ENCODE results near the gene CCDC9B. TPM values are rescaled to one million over a fixed set of nuclear protein-coding genes. Genes with fewer than 3 reads are reported as not detected.

The CCDC9B gene
- total and polyA plus RNA-seq, 10 donors = 2.2 to 19.4 (median 7.1) TPM

DNA sequence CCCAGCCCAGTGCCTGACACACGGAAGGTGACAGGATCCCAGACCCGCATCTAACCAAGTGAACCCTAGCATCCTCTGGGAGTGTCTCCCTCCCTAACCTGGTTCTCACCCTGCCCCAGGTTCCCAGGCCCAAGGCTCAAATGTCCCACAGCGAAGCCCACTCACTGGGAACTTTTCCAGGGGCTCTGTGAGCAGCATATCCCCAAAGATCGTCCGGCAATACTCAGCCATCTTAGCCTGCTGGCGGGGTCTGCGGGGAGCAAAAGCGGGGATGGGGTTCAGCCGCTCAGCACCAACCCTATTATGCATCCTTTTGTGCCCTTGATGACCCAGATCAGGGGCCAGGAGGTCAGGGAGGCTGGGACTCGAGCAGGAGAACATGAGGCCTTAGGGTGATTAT, 43.4 kb downstream of the CCDC9B start:
- WGBS, 5 donors = 93 to 97% (median 95%) methylated on average over 9 to 10 of the region's 10 CpGs
- DNase-seq = peak; percentile 29
- H3K4me1 ChIP-seq = peaks cover 0 to 28% (median 7%) of the 10 kb centered on the region in 6 donors
- TF ChIP-seq POLR2AphosphoS5 (IDR thresholded peaks at IDR 0.05) (no peak), POLR2A (IDR thresholded peaks at IDR 0.05) (no peak)
- TF ChIP-seq, protein P1, sequence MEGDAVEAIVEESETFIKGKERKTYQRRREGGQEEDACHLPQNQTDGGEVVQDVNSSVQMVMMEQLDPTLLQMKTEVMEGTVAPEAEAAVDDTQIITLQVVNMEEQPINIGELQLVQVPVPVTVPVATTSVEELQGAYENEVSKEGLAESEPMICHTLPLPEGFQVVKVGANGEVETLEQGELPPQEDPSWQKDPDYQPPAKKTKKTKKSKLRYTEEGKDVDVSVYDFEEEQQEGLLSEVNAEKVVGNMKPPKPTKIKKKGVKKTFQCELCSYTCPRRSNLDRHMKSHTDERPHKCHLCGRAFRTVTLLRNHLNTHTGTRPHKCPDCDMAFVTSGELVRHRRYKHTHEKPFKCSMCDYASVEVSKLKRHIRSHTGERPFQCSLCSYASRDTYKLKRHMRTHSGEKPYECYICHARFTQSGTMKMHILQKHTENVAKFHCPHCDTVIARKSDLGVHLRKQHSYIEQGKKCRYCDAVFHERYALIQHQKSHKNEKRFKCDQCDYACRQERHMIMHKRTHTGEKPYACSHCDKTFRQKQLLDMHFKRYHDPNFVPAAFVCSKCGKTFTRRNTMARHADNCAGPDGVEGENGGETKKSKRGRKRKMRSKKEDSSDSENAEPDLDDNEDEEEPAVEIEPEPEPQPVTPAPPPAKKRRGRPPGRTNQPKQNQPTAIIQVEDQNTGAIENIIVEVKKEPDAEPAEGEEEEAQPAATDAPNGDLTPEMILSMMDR (IDR thresholded peaks at IDR 0.05 in 8 of 11, conservative IDR thresholded peaks at IDR 0.05 in 3 of 11) = no peak
- no peak overlapping the region for H3K4me3 ChIP-seq
- H3K36me3 ChIP-seq = peaks cover 3 to 100% (median 65%) of the 10 kb centered on the region in 6 donors
- intact Hi-C loops (cut with DNase I; ENCODE audit: low total_unique reads) = no loop called here
- H3K27me3 ChIP-seq (replicated peaks in 1 of 7) = no peaks in the 10 kb centered on the region
- no peak overlapping the region for H3K27ac ChIP-seq
- H3K9me3 ChIP-seq = peaks cover 0 to 23% (median 14%) of the 10 kb centered on the region in 8 donors

DNA sequence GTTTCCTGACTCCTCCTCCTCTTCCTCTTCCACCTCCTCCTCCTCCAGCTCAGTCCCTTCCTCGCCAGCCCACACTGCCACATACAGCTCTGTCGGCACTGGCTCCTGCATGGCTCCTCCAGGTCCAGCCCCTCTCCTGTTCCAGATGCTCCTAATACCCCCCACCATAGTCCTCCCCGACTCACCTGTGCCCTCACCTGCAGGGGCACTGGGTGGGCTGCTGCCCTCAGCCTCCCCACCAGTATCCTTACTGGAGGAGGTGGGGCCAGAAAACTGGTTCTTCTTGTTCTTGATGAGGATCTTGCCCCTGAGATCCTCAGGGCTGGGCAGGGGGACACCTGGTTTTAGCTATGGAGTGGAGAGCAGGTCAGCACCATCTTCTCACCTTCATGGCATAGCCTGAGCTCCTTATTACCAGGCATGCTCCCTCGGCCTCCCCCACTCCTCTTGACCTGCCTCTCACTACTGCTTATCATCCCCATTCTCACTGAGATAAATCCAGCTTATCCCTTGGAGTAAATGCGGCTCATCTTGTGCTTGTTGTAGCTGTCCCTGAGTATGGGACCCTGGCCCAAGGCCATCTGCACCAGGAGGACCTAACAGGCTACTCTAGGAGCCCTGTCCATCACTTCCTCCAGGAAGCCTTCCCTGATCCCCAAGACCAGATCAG, 44.0 kb downstream of the CCDC9B start:
- intact Hi-C loops (cut with DNase I; ENCODE audit: low total_unique reads) = no loop called here
- H3K27me3 ChIP-seq (replicated peaks in 1 of 7) = peaks cover 0 to 5% (median 0%) of the 10 kb centered on the region in 7 donors
- no peak overlapping the region for H3K4me3 ChIP-seq
- H3K36me3 ChIP-seq = peaks cover 3 to 100% (median 62%) of the 10 kb centered on the region in 6 donors
- H3K9me3 ChIP-seq = peaks cover 0 to 23% (median 14%) of the 10 kb centered on the region in 8 donors
- peaks cover 0 to 22% (median 7%) of the 10 kb centered on the region in 6 donors for H3K4me1 ChIP-seq
- no peak overlapping the region for H3K27ac ChIP-seq
- no peak for TF ChIP-seq POLR2AphosphoS5 (IDR thresholded peaks at IDR 0.05)
- no peak for TF ChIP-seq POLR2A (IDR thresholded peaks at IDR 0.05)
- TF ChIP-seq, protein P1 (IDR thresholded peaks at IDR 0.05 in 8 of 11, conservative IDR thresholded peaks at IDR 0.05 in 3 of 11) = no peak
- WGBS, 5 donors = 86 to 94% (median 91%) methylated on average over 5 of the region's 5 CpGs
- DNase-seq = peak; percentile 37

DNA sequence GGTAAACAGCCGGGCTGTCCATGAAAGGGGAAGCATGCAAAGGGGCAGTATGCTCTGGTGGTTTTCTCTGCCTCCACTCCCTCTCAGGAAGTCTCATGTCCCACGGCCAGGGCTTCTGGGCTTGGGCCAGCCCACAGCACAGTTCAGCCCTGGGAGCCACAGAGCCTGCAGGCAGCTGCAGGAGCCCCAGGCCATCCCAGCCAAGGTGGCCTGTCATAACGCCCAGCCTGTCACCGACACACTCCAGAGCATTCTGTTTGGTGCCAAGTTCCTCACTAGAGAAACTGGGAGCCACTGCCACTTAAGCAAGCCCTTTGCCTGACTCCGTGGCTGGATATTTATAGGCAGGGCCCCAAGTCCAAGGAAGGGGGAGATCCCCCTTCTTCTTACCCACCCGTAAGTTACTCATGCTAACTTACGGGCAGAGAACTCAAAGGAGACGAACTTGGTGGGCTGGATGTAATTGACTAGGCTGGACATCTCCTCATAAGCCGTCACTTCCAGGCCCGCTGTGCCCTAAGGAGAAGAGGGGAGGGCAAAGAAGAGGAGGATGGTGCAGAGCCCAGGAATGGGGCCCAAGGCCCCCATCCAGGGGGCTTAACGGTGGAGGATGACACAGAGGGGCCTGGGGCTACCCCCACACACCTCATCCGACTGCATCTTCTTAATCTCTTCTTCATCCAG, 44.7 kb downstream of the CCDC9B start:
- TF ChIP-seq, protein P1 (IDR thresholded peaks at IDR 0.05 in 8 of 11, conservative IDR thresholded peaks at IDR 0.05 in 3 of 11) = no peak
- peak in 2 of 3 donors; percentile 12 to 20 for TF ChIP-seq POLR2AphosphoS5 (IDR thresholded peaks at IDR 0.05)
- TF ChIP-seq POLR2A (IDR thresholded peaks at IDR 0.05) = no peak
- peaks cover 3 to 100% (median 61%) of the 10 kb centered on the region in 6 donors for H3K36me3 ChIP-seq
- H3K27me3 ChIP-seq (replicated peaks in 1 of 7) = peaks cover 0 to 11% (median 0%) of the 10 kb centered on the region in 7 donors
- peaks cover 0 to 21% (median 6%) of the 10 kb centered on the region in 6 donors for H3K4me1 ChIP-seq
- DNase-seq = peak; percentile 55
- 74 to 80% (median 74%) methylated on average over 12 of the region's 12 CpGs for WGBS, 5 donors
- H3K27ac ChIP-seq = no peak overlapping the region
- peaks cover 0 to 20% (median 14%) of the 10 kb centered on the region in 8 donors for H3K9me3 ChIP-seq
- intact Hi-C loops (cut with DNase I; ENCODE audit: low total_unique reads) = no loop called here
- H3K4me3 ChIP-seq = no peak overlapping the region

DNA sequence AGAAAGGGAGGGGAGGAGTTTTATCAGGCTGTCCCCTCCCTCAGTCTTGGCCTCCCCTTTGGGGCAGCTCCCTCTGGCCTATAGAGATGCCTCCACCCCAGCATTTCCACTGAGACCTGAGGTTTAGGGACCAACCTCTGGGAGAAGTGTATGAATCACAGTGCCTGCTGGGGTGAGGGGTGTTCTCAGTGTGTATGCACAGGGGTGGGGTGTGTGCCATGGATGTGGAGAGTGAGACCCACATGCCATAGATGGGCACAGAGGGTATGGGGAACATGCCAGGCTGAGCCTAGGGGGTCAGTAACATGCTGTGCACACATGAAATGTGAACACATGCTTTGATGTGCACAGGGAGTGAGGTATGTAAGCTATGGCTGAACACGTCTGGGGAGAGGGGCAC, 45.4 kb downstream of the CCDC9B start:
- no peak for TF ChIP-seq POLR2A (IDR thresholded peaks at IDR 0.05)
- TF ChIP-seq, protein P1 (IDR thresholded peaks at IDR 0.05 in 8 of 11, conservative IDR thresholded peaks at IDR 0.05 in 3 of 11) = no peak
- no peak for TF ChIP-seq POLR2AphosphoS5 (IDR thresholded peaks at IDR 0.05)
- H3K4me3 ChIP-seq = no peak overlapping the region
- H3K27me3 ChIP-seq (replicated peaks in 1 of 7) = peaks cover 0 to 13% (median 0%) of the 10 kb centered on the region in 7 donors
- H3K9me3 ChIP-seq = peaks cover 0 to 12% (median 8%) of the 10 kb centered on the region in 8 donors
- 81 to 93% (median 88%) methylated on average over 1 of the region's 1 CpG for WGBS, 5 donors
- peak; percentile 23 for DNase-seq
- peaks cover 0 to 26% (median 7%) of the 10 kb centered on the region in 6 donors for H3K4me1 ChIP-seq
- H3K27ac ChIP-seq = no peak overlapping the region
- intact Hi-C loops (cut with DNase I; ENCODE audit: low total_unique reads) = no loop called here
- H3K36me3 ChIP-seq = peaks cover 3 to 100% (median 59%) of the 10 kb centered on the region in 6 donors

Measured in spleen (tissue), 11 donors.